ENCODE measurements around the gene SIAH2. TPM values are rescaled to one million over a fixed set of nuclear protein-coding genes. Genes with fewer than 3 reads are reported as not detected.

Gene SIAH2
- total RNA-seq, 4 donors from 2014 or later = 24.8 to 102 (median 38.8) TPM

- in situ Hi-C loops (cut with MboI; ENCODE audit: low pct_ligation_motif_present in 1 of 4, low pct_unique_long_range_greater_than_20kb in 1 of 4, low sequenced_read_pairs in 3 of 4) (no loop called here), intact Hi-C loops (cut with DNase I; ENCODE audit: low total_unique reads) (no loop called here)
- no peak overlapping the region for H3K4me3 ChIP-seq
- no peaks in the 10 kb centered on the region for H3K27me3 ChIP-seq
- TF ChIP-seq POLR2A (IDR thresholded peaks at IDR 0.05) = no peak
- no peak for TF ChIP-seq EP300 (IDR thresholded peaks at IDR 0.05; ENCODE audit: low read depth)
- no peak for TF ChIP-seq POLR2AphosphoS5 (IDR thresholded peaks at IDR 0.05)
- 47 to 55% methylated on average over 5 to 8 of the region's 8 CpGs for WGBS, 2 donors (ENCODE audit: low coverage in 1 of 2)
- DNase-seq = no peak
- H3K9me3 ChIP-seq = no peaks in the 10 kb centered on the region
- H3K4me1 ChIP-seq = peaks cover 0 to 26% (median 0%) of the 10 kb centered on the region in 4 donors
- no peak overlapping the region for H3K27ac ChIP-seq
- H3K36me3 ChIP-seq = peaks cover 0 to 7% (median 2%) of the 10 kb centered on the region in 4 donors
These were observed 25.8 kb downstream of the SIAH2 start for GRCh38 chr3:150736903-150737832.

GRCh38 chr3:150736316-150736719 lies 26.7 kb downstream of the SIAH2 start:
- H3K9me3 ChIP-seq = no peaks in the 10 kb centered on the region
- H3K36me3 ChIP-seq = peaks cover 0 to 3% (median under 1%) of the 10 kb centered on the region in 4 donors
- TF ChIP-seq CTCF (IDR thresholded peaks at IDR 0.05) = no peak
- no peak for TF ChIP-seq POLR2A (IDR thresholded peaks at IDR 0.05)
- TF ChIP-seq POLR2AphosphoS5 (IDR thresholded peaks at IDR 0.05) = no peak
- TF ChIP-seq EP300 (IDR thresholded peaks at IDR 0.05; ENCODE audit: low read depth) = no peak
- no peak overlapping the region for H3K27ac ChIP-seq
- in situ Hi-C loops (cut with MboI; ENCODE audit: low pct_ligation_motif_present in 1 of 4, low pct_unique_long_range_greater_than_20kb in 1 of 4, low sequenced_read_pairs in 3 of 4) = no loop called here
- no peak for DNase-seq
- peaks cover 0 to 26% (median 0%) of the 10 kb centered on the region in 4 donors for H3K4me1 ChIP-seq
- intact Hi-C loops (cut with DNase I; ENCODE audit: low total_unique reads) = no loop called here
- 59% methylated on average over 2 of the region's 2 CpGs; no CpG with 5 or more reads in 1 of the 2 donors for WGBS, 2 donors (ENCODE audit: low coverage in 1 of 2)
- H3K4me3 ChIP-seq = no peak overlapping the region
- H3K27me3 ChIP-seq = no peaks in the 10 kb centered on the region

GRCh38 chr3:150734795-150735119 lies 28.2 kb downstream of the SIAH2 start:
- 71 to 72% methylated on average over 1 of the region's 1 CpG for WGBS, 2 donors (ENCODE audit: low coverage in 1 of 2)
- DNase-seq = no peak
- H3K27me3 ChIP-seq = no peaks in the 10 kb centered on the region
- TF ChIP-seq EP300 (IDR thresholded peaks at IDR 0.05; ENCODE audit: low read depth) = no peak
- no peak for TF ChIP-seq POLR2AphosphoS5 (IDR thresholded peaks at IDR 0.05)
- TF ChIP-seq POLR2A (IDR thresholded peaks at IDR 0.05) = no peak
- no peak for TF ChIP-seq CTCF (IDR thresholded peaks at IDR 0.05)
- no peak overlapping the region for H3K4me3 ChIP-seq
- in situ Hi-C loops (cut with MboI; ENCODE audit: low pct_ligation_motif_present in 1 of 4, low pct_unique_long_range_greater_than_20kb in 1 of 4, low sequenced_read_pairs in 3 of 4) = no loop called here
- no peaks in the 10 kb centered on the region for H3K36me3 ChIP-seq
- H3K9me3 ChIP-seq = no peaks in the 10 kb centered on the region
- H3K27ac ChIP-seq = no peak overlapping the region
- peaks cover 0 to 21% (median 0%) of the 10 kb centered on the region in 4 donors for H3K4me1 ChIP-seq
- intact Hi-C loops (cut with DNase I; ENCODE audit: low total_unique reads) = no loop called here

- H3K9me3 ChIP-seq = no peaks in the 10 kb centered on the region
- TF ChIP-seq POLR2A (IDR thresholded peaks at IDR 0.05) (no peak), POLR2AphosphoS5 (IDR thresholded peaks at IDR 0.05) (no peak), EP300 (IDR thresholded peaks at IDR 0.05; ENCODE audit: low read depth) (no peak), CTCF (IDR thresholded peaks at IDR 0.05) (no peak)
- H3K27me3 ChIP-seq = no peaks in the 10 kb centered on the region
- H3K4me1 ChIP-seq = peaks cover 0 to 19% (median 0%) of the 10 kb centered on the region in 4 donors
- no peak for DNase-seq
- WGBS, 2 donors (ENCODE audit: low coverage in 1 of 2) = 94 to 97% methylated on average over 6 to 9 of the region's 9 CpGs
- no peak overlapping the region for H3K27ac ChIP-seq
- intact Hi-C loops (cut with DNase I; ENCODE audit: low total_unique reads) = no loop called here
- H3K4me3 ChIP-seq = no peak overlapping the region
- no peaks in the 10 kb centered on the region for H3K36me3 ChIP-seq
- in situ Hi-C loops (cut with MboI; ENCODE audit: low pct_ligation_motif_present in 1 of 4, low pct_unique_long_range_greater_than_20kb in 1 of 4, low sequenced_read_pairs in 3 of 4) = no loop called here
These were observed 28.8 kb downstream of the SIAH2 start for GRCh38 chr3:150733936-150734794.

All from transverse colon (tissue), 4 donors.